Endometrial microvascular endothelial cells (primary cell): ENCODE measurements around the gene MYO1H. TPM values are rescaled to one million over a fixed set of nuclear protein-coding genes. Genes with fewer than 3 reads are reported as not detected.
"Not testable (repeated sequence)": the region's sequence is repeated elsewhere in the genome, so short reads cannot be mapped to it uniquely, and the experiment has no call there.

Experiments
- in situ Hi-C: cut with HindIII; loops from 2 replicates; pipeline ENCODE4 v1.10.0; 2017; ENCODE audit warnings: low sequenced_read_pairs, low pct_unique_long_range_greater_than_20kb; ENCODE audit errors: inconsistent ontology term
- total RNA-seq: library from RNA; depleted of rRNA; stranded (reverse); fragments of >200 nt; gene quantifications from one replicate; pipeline ENCODE4 v1.2.3, GENCODE V29; 2015; ENCODE audit errors: inconsistent ontology term

MYO1H gene
- total RNA-seq, 1 donor from 2014 or later = not detected

DNA sequence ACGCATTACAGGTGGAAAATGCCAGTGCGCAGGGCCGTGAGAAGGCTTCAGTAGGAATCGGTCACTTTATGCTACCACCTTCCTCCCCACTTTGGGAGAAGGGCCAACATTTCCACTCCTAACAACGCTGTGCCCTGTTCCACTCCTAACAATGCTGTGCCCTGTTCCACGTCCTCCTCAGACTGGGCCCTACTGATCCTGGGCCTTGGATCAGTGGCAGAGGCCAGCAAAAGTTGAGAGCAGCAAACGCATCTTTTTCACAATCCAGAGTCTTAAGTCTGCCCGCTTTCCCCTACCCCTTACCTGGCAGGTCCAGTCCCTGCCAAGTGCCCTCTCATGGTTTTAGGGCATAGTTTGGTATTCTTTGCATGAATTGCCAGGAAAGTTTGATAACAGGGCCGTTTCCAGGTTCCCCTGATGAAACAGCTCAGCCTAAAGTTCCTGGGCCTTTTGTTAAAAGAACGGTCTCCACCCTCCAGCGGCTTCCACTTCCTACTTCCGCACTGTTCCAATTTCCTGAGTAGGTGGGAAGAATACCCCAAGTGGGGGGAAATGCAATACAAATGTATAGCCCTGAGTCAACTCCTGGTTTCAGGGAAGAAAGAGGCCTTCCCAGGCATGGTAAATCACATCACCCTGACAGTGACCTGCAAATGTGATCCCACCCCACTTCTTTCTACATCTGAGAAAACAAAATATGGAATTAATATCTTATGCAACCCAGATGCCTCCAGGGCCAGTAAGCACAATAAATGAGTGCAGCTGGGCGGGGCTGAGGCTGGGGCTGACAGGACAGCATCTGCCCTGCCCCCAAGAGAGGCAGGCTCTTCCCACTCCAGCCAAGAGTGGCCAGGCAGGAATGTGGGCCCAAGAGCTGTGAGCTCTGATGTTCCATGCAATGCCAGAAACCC is 114.4 kb downstream of the MYO1H start:
- in situ Hi-C loops = no loop called here

DNA sequence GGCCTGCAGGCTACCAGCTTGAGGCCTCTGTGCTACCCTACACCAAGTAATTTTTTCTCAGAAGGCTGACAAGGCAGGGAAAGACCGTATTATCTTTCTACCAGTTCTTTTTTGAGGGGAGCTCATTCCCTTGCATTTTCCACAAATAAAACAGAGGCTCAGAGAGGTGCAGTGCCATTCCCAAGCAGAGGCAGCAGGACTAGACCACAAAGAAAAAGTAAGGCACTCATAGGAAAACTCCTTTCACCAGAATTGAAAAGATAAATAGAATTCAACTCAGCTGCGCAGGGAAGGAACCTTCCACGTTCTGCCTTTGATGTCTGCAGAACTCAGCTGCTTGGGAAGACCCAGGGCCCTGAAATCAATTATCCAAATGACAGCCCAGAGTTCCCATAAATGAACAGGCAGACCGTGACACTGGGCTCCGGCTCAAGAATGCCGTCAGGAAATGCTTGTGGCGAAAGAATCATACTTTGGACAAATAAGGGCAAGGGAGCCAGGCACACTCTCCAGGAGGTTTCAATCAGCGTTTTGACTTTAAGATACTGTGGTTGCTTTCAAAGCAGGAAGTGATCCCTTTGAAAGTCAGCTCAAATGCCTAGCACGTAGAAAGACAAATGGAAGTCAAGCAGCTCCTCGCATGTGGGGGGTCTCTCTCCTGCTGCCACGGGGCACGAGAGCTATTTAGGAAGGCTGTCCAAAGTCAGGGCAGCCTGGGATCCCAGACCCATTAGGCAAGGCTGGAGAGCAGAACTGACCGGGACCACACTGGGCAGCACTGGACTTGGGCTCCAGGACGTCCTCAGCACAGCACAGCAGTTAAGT is 115.4 kb downstream of the MYO1H start:
- in situ Hi-C loops = no loop called here

DNA sequence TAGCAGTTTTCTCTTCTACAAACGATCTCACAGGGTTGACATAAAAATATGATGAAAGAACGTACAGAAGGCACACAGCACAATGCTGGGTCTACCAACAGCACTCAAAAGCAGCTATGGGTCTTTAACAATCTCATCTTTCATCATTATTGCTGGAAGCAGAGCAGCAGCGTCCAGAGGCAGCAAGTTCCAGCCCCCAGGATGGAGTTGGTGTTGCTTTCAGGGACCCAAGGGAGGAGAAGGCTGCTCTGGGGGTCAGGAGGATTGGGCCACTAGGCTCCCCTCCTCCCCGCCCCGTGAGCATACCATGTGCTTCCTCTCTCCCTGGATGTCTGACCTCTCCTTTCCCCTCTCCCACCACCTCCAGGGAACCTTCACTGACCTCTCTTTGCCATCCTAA is 116.1 kb downstream of the MYO1H start:
- in situ Hi-C loops = no loop called here

DNA sequence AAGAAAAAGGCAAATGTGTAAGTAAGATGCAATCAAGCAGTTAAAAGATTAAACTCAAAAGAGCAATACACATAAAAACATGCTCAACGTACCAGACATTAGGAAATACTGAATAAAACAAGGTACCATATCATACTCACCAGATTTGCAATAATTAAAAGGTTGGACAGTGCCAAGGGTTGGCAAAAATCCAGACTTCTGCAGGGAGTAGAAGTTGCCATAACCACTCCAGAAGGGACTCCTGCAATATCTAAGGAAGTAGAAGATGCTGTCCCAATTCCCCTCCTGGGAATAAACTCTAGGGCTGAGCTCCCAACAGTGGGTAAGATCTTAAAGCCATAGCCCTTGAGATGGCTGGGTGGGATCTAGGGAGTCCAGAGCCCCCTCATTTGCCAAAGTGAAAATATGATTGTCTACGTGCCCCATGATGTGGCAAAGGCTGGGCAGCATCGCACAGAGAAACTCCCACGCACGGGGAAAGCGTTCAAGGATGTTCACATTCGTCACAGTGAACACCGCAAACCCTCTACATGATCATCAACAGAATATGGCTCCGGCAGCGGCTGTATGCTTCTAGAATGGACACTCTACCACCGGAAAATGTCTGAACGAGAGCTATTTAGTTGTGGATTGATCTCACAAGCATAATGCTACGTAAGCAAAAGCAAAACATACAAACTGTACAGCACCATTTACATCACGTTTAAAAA is 117.1 kb downstream of the MYO1H start:
- in situ Hi-C loops = no loop called here

DNA sequence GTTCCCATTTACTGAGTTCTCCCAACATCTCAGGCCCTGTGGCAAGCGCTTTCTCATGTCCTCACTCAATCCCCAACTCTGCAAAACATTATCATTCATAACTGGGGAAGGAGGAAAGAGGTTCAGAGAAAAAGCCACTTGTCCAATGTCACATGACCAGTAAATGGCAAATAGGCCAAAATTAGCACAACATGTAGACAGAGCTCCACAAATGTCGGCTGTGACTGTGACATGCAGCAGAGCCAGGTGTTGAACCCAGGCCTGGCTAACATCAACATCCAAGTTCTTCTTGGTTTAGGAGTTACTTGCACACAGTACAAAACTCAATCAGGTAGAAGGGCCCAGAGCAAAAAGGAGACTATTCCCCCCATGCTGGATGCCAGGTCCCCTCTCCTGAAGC is 118.6 kb downstream of the MYO1H start:
- in situ Hi-C loops = no loop called here

DNA sequence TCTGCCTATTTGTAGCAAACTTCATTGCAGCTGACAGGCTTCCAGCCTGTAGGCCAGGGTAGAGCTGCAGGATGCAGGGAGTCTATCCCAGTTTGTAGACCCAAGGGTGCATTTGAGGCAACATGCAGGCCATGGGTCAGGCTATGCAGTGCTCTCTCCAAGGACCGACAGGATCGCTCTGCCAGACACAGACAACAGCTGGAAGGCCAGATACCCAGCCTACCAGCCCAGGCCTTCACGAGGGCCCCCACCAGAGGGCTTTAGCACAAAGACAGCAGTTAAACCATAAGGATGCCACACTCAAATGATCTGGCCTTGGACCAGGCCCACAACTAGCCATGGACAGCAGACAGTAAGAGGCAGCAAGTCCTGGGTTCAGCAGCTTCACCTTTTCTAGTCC is 119.1 kb downstream of the MYO1H start:
- in situ Hi-C loops = no loop called here

DNA sequence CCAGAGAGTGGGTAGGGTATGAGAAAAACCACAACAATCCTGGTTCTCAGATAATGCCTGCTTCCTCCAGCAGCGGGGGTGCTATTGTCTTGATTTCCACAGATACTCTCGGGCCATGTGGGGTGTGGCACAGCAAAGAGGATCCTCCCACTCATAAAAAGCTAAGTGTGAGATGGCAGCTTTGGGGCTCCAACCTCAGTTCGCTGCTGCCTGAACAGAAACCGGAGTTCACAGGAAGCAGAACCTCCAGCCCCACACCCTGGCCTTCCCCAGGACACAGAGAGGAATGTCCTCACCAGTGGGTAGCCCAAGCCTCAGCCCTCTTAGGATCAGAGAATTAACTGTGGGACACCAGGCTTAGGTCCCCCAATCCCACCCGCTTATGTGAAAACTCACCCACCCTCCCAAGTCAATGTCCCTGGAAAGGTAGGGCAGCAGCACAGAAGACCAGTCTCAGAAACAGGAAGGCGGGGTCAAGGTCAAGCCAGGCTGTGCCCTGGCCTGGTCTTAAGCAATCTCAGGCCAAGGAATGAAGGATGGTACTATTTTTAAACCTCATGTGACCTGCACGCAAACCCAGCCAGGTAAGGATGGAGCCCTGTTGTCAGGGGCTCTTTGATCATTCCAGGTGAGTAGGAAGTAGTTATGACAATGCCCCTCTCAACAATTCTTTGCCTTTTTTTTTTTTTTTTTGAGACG is 120.4 kb downstream of the MYO1H start:
- in situ Hi-C loops = no loop called here

DNA sequence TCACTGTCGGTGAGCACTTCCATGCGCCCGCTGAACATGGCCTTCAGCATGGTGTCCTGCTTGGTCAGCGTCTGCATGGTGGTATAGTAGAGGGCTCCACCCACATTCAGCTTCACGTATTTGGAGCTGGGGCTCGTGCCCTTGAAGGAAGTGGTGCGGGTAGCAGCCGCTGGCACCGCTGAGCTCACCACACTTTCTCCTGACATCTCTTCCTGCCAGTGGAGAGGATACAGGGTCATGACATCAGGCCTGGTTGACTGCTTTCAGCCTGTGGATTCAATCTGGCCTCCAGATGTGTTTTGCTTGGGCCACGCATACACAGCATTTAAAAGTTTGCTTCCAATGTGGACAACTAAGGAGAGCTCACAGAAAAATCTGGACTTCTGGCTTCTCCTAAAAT is 121.8 kb downstream of the MYO1H start:
- in situ Hi-C loops = no loop called here

DNA sequence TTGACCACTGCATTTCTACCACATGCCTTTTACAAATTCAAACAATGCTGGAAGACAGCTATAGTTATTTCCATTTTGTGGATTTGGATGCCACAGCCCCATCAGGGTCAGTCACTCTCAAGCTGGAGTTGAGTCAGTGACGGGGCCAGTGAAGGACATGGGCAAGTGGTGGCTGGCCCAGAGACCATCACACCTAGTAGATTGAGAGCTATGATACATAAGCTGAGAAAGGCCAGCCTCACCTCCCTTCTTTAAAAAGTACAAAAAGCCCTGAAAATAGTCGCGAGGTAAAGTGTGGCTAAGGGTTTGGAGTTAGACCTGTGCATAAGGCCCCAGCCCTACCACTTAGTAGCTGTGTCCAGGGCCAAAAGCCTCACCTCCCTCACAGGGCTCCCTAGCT is 125.3 kb downstream of the MYO1H start:
- in situ Hi-C loops = no loop called here

DNA sequence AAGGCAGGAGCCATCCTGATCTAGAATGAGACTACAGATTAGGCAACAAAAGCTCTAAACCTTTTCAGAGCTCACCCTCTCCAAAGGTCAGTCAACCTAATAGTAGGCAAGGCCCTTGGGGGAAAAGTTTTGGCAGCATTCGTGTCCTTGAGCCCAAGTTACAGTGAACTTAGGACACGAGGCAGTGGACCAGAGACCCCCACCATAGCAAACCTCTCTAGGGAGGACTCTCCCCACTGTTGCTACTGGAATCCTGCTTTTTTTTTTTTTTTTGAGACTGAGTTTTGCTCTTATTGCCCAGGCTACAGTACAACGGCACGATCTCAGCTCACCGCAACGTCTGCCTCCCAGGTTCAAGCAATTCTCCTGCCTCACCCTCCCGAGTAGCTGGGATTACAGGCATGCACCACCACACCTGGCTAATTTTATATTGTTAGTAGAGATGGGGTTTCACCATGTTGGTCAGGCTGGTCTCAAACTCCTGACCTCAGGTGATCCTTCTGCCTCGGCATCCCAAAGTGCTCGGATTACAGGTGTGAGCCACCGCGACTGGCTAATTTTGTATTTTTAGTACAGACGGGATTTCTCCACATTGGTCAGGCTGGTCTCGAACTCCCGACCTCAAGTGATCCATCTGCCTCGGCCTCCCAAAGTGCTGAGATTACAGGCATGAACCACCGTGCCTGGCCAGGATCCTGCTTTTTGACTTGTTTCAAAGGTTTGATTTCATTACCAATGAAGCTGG is 126.0 kb downstream of the MYO1H start:
- in situ Hi-C loops = not testable (repeated sequence)

DNA sequence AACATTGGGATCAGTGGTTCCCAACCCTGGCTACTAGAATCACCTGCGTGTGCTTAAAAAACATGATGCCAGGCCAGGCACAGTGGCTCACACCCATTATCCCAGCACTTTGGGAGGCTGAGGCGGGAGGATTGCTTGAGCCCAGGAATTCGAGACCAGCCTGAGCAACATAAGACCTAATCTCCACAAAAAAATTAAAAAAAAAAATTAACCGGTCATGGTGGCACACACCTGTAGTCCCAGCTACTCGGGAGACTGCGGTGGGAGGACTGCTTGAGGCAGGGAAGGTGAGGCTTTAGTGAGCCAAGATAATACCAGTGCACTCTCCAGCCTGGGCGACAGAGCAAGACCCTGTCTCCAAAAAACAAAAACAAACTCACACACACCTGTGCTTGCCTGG is 127.4 kb downstream of the MYO1H start:
- in situ Hi-C loops = no loop called here

DNA sequence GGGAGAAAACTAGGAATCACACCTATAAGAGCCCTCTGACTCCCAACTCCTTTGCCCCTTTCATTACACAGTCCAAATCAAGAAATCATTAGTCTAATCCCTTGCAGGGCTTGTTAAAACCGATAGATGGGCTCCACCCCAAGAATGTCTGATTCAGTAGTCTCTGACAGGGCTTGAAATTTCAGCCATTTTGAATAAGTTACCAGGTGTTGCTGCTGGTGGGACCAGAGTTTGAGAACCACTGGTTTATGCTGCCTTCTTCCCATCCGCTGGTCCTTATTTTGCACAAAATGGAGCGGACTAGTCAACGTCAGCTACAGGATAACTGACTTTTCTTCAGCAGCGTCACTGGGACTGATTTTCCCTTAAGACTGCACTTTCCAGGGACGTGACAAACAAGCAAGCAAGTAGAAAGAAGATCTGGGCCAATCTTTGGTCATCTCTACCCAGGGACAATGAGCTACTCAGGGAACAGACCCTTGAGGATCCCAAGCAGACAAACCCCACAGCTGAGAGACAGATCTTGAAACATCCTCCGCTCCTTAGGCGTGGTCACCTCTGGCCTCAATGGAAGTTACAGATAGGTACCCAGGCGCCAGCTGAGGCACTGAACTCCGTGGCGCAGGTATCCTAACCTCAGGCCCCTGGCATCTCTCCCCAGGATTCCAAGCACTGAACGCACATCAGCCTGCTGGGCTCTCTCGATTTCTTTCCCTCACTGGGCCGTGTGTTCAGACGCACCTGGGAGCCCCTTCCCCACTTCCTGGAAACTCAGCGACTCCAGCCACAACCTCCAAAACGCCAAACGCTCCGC is 128.5 kb downstream of the MYO1H start:
- in situ Hi-C loops = no loop called here

DNA sequence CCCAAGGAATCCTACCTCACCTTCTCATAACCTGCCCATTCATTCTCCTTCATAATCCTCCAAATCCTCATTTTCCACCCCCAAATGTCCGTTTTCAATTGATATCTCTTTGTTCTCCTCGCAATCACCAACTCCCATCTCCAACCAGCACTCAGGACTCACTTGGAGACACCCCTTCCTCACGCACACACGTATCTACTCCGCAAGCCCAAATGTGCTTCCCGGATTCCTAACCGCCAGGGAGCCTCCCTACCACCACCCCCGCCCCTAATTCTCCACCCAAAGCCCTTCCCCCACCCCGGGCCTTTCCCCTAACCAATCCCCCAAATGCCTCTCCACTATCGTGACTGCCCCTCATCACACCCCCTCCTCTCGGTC is 129.1 kb downstream of the MYO1H start:
- in situ Hi-C loops = no loop called here

DNA sequence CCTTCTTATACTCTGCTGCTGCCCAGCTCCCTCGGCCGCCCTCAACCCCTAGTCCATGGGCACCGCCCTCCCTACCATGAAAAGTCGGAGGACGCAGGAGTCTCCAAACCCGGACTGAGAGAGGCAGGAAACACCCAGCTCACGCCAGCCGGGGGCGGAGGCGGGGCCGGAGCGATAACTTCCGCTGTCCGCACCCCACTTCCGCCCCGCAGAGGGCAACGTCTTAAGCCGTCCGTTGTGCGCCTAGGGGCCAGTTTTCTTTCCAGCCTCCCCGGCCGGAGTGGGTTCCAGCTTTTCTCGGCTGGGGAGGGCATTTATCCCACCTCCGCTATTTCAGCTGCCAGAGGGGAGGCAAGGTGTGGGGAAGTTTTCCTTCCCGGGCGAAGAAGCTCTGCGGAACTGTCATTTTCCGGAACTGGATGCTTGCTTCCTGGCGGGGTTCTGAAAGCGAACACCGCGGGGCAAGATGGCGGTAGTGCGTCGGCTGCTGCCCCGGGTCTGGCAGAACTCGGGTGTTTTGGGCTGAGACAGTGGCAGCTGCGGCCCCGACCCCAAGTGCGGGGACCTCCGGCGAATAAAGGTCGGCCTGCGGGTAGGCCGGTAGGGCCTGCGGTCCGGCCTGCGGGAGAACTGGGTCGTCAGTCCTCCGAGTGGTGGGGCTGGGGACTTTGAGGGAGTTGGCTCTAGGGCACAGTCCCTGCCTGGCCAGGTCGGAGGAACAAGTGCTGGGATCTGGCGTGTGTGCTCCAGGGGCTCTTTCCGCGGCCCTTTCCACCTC is 129.7 kb downstream of the MYO1H start, which contains the start of the genes KCTD10 and UBE3B:
Gene KCTD10, minus strand, starts transcription at position 116 of the 778 bp plus-strand sequence. Its CDS starts 38 bp downstream, at position 78.
Gene UBE3B, plus strand, starts transcription at position 450 of the 778 bp plus-strand sequence. CDS start 5,918 bp downstream, outside the sequence.
- in situ Hi-C loops = no loop called here

DNA sequence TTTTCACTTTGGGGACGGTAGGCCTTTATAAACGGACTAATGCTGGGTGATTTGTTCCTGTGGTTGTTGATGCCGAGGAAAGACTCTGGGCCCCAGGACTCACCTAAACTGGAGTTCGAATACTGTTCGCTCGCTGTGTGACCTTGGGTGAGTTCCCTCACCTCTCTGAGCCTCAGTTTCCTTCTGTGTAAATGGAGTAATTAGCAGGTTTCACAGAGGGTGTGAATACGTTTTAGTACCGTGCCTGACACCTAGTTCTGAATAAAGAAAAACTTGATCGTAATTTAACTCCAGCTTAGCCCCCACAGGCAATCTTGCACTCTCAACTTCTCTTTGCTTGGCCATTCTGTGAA is 130.2 kb downstream of the MYO1H start:
- in situ Hi-C loops = no loop called here

DNA sequence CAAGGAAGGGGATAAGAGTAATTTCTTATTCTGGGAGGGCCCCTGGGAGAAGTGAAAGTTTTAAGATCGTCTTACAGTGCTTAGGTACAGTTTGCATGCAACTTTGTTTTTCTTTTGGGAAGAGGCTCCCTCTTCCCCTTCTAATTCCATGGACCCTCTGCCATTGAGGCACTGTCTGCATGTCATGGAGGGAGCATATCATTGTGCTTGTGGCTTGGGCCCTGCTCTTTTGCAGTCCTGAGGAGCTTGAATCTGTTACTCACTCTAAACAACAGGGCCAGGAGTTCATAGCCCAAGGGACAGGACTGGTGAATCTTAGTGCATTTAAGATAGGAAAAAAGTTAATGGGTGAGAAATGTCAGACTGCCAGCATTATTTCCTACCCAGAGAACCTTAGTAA is 132.1 kb downstream of the MYO1H start:
- in situ Hi-C loops = no loop called here

DNA sequence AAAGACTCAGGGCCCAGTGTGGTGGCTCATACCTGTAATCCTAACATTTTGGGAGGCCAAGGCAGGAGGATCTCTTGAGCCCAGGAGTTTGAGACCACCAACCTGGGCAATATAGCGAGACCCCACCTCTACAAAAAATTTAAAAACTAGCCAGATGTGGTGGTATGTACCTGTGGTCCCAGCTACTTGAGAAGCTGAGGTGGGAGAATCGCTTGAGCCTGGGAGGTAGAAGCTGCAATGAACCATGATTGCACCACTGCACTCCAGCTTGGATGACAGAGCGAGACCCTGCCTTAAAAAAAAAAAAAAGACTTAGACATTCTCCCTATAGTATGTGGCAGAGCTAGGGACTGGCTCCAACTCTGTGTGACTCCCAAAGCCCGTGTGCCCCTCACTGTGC is 132.7 kb downstream of the MYO1H start:
- in situ Hi-C loops = no loop called here
